Adrenal gland (tissue), 12 donors: ENCODE data around the gene RPL38. TPM values are rescaled to one million over a fixed set of nuclear protein-coding genes. Genes with fewer than 3 reads are reported as not detected.
"Not testable (repeated sequence)": the region's sequence is repeated elsewhere in the genome, so short reads cannot be mapped to it uniquely, and the experiment has no call there.

Experiments
- DNase-seq, 7 donors: peaks; one replicate each; pipeline ENCODE4 v3.0.0-alpha.2; 2019 to 2020
- H3K27ac ChIP-seq, 5 donors: fragments of 200-600 bp; sonication (generic) in 4 of 5; 1 replicate in 3 of 5; 2 replicates in 2 of 5; pipeline versions ENCODE4 v1.5.1 to v1.8.0; 2016 to 2020; ENCODE audit warnings: mild to moderate bottlenecking in 1 of 5
- H3K27me3 ChIP-seq: fragments of 200-600 bp; 2 replicates; pipeline ENCODE4 v1.8.0; 2021
- H3K36me3 ChIP-seq, 2 donors: fragments of 200-600 bp; replicated peaks in 1 of 2; 1 replicate in 1 of 2; 2 replicates in 1 of 2; pipeline versions ENCODE4 v1.5.1 to v1.8.0; 2018 to 2022
- H3K4me1 ChIP-seq, 2 donors: fragments of 200-600 bp; replicated peaks in 1 of 2; 1 replicate in 1 of 2; 2 replicates in 1 of 2; pipeline versions ENCODE4 v1.5.1 to v1.8.0; 2018 to 2021
- H3K4me3 ChIP-seq, 4 donors: fragments of 200-600 bp; sonication (generic) in 3 of 4; one replicate each; pipeline ENCODE4 v1.5.1; 2016 to 2018
- H3K9me3 ChIP-seq, 3 donors: fragments of 200-600 bp; sonication (generic) in 1 of 3; replicated peaks in 1 of 3; 1 replicate in 2 of 3; 2 replicates in 1 of 3; pipeline versions ENCODE4 v1.5.1 to v1.8.0; 2016 to 2021
- POLR2A ChIP-seq, 2 donors: fragments of 450-650 bp; IDR thresholded peaks; one replicate each; pipeline ENCODE4 v1.6.1; 2017; ENCODE audit warnings: antibody characterized with exemption in 2 of 2, mild to moderate bottlenecking in 2 of 2, moderate library complexity in 1 of 2
- WGBS, 4 donors: extraction: QIAGEN DNeasy Blood & Tissue Kit in 2 of 4; methylation state at CpG; one replicate each; pipeline versions ENCODE4 v1.1.5 to v1.1.7; 2013 to 2017; 5-methylcytosine and 5-hydroxymethylcytosine counted together
- intact Hi-C, 2 donors: fragments of 100-400 bp; cut with DNase I; formaldehyde crosslinking; loops; one replicate each; pipeline versions ENCODE4 v1.14.1 to v1.15.0; 2022 to 2023
- polyA plus RNA-seq, 3 donors: library from polyadenylated mRNA; stranded (reverse); fragments of 200-250 nt in 2 of 3; fragments of 350-450 nt in 1 of 3; fragmentation: Illumina TruSeq in 1 of 3; extraction: RNeasy Lipid Tissue Mini Kit (QIAGEN cat#74804) in 1 of 3; gene quantifications; one replicate each; pipeline ENCODE4 v1.2.3, GENCODE V29; 2013 to 2014
- total RNA-seq, 9 donors: library from RNA; depleted of rRNA in 4 of 9; stranded (reverse); fragments of >200 nt in 4 of 9; fragments of 120-200 nt in 1 of 9; fragmentation: NEBNext Ultra II Directional in 1 of 9; extraction: Animal tissue kit (Norgen Biotek cat#: 25700) in 1 of 9; gene quantifications; one replicate each; pipeline versions ENCODE4 v1.1.0 to v1.2.4, GENCODE V29; 2013 to 2023
- TF ChIP-seq, protein P1 (sequence below), 6 experiments: fragments of 450-650 bp in 4 of 6; fragments of 200-600 bp in 2 of 6; sonication (generic) in 1 of 6; IDR thresholded peaks; 1 replicate in 5 of 6; 2 replicates in 1 of 6; pipeline versions ENCODE4 v1.5.1 to v1.8.0; 2016 to 2021; ENCODE audit warnings: antibody characterized with exemption in 6 of 6, mild to moderate bottlenecking in 2 of 6, moderate library complexity in 1 of 6
- donor health status: healthy with polysubstance abuse.
- donor health status: Bipolar disorder and iron deficiency.
- donor health status: DM: yes; HTN: yes; CAD: no.
- donor health status: DM: no; HTN: no; CAD: no.
- donor health status: DM: no; HTN: no; CAD: no.
- donor health status: DM: yes; HTN: yes; CAD: no.

Gene RPL38
- total and polyA plus RNA-seq, 12 donors = 136 to 1,921 (median 789) TPM

DNA sequence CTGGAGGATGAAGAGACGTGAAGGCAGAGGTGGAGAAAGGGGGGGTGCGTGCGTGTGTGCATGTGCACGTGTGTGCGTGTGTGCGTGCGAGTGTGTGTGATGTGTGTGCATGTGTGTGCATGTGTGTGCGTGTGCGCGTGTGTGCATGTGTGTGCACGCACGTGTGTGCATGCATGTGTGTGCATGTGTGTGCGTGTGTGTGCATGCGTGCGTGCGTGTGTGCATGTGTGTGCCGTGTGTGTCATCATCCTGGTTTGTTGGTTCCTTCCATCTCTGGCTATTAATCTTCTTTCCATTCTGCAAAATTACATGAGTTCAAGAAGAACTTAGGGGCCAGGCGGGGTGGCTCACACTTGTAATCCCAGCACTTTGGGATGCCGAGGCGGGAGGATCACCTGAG, 17.0 kb upstream of the RPL38 start:
- no peak for DNase-seq
- H3K36me3 ChIP-seq = no peaks in the 10 kb centered on the region
- 83 to 91% (median 86%) methylated on average over 17 to 20 of the region's 20 CpGs for WGBS, 4 donors
- no peaks in the 10 kb centered on the region for H3K9me3 ChIP-seq
- no peak overlapping the region for H3K27ac ChIP-seq
- no peak for TF ChIP-seq POLR2A (IDR thresholded peaks at IDR 0.05)
- TF ChIP-seq, protein P1, sequence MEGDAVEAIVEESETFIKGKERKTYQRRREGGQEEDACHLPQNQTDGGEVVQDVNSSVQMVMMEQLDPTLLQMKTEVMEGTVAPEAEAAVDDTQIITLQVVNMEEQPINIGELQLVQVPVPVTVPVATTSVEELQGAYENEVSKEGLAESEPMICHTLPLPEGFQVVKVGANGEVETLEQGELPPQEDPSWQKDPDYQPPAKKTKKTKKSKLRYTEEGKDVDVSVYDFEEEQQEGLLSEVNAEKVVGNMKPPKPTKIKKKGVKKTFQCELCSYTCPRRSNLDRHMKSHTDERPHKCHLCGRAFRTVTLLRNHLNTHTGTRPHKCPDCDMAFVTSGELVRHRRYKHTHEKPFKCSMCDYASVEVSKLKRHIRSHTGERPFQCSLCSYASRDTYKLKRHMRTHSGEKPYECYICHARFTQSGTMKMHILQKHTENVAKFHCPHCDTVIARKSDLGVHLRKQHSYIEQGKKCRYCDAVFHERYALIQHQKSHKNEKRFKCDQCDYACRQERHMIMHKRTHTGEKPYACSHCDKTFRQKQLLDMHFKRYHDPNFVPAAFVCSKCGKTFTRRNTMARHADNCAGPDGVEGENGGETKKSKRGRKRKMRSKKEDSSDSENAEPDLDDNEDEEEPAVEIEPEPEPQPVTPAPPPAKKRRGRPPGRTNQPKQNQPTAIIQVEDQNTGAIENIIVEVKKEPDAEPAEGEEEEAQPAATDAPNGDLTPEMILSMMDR (IDR thresholded peaks at IDR 0.05) = no peak
- H3K4me1 ChIP-seq = no peaks in the 10 kb centered on the region
- intact Hi-C loops = no loop called here
- H3K4me3 ChIP-seq = no peak overlapping the region
- no peaks in the 10 kb centered on the region for H3K27me3 ChIP-seq

DNA sequence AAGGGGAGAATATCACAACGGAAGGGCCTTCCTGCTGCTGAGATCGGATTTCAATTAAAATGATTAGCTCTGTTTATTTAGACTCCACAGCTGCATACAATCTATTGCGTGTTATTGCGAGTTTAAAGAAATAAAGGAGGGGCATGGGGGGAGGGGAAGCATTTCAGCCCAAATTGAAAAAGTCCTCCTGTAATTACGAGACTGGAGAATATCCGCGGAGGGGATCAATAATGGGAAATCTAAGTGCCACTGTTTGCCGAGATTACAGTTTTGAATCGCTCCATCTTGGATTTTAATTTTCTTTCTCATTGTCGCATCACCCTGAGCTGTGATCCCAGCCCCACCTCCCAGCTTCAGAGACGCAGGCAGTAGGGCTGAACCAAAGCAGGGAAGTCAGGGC, 15.7 kb upstream of the RPL38 start:
- Histone ChIP-seq H3K9me3 (no peaks in the 10 kb centered on the region), H3K4me3 (no peak overlapping the region), H3K27ac (no peak overlapping the region), H3K4me1 (no peaks in the 10 kb centered on the region), H3K27me3 (no peaks in the 10 kb centered on the region), H3K36me3 (no peaks in the 10 kb centered on the region)
- 62 to 68% (median 65%) methylated on average over 11 of the region's 11 CpGs for WGBS, 4 donors
- TF ChIP-seq, protein P1 (IDR thresholded peaks at IDR 0.05) = no peak
- TF ChIP-seq POLR2A (IDR thresholded peaks at IDR 0.05) = no peak
- no peak for DNase-seq
- intact Hi-C loops = no loop called here

DNA sequence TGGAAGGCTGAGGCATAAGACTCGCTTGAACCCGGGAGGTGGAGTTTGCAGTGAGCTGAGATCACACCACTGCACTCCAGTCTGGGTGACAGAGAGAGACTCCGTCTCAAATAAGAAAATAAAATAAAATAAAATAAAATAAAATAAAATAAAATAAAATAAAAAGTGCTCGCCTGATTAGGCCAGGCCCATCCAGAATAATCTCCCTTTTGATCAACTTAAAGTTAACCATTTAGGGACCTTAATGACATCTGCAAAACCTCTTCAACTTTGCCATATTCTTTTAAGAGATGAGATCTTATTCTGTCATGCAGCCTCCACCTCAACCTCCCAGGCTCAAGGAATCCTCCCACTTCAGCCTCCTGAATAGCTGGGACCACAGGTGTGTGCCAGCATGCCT, 14.8 kb upstream of the RPL38 start:
- DNase-seq, intact Hi-C loops, H3K9me3 ChIP-seq, H3K27ac ChIP-seq, H3K27me3 ChIP-seq, H3K36me3 ChIP-seq, H3K4me1 ChIP-seq, H3K4me3 ChIP-seq: not testable (repeated sequence)
- 76 to 84% (median 80%) methylated on average over 4 of the region's 4 CpGs for WGBS, 4 donors

DNA sequence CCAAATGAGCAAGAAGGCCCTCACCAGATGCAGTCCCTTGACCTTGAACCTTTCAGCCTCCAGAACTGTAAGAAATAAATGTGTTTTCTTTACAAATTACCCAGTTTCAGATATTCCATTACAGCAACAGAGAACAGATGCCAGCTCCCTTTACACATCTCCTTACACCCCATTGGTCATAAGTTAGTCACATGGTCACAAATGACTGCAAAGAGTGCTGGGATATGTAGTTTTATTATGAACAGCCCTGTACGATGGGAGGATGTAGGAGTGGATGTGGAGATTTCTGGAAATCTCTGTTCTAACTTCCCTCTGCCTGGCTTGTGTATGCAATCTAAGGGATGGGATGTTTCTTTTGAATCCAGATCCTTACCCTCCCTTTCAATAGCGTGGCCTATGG, 13.3 kb upstream of the RPL38 start:
- WGBS, 4 donors = 44 to 48% (median 47%) methylated on average over 2 of the region's 2 CpGs
- DNase-seq = peak in 2 of 7 donors; percentile 16 to 44
- Histone ChIP-seq H3K4me3 (no peak overlapping the region), H3K4me1 (peaks cover 0 to 5% of the 10 kb centered on the region in 2 donors), H3K36me3 (no peaks in the 10 kb centered on the region), H3K27me3 (no peaks in the 10 kb centered on the region), H3K27ac (no peak overlapping the region), H3K9me3 (no peaks in the 10 kb centered on the region)
- intact Hi-C loops = no loop called here
- TF ChIP-seq, protein P1 (IDR thresholded peaks at IDR 0.05) = no peak
- no peak for TF ChIP-seq POLR2A (IDR thresholded peaks at IDR 0.05)

GRCh38 chr17:74190807-74191406, 12.6 kb upstream of the RPL38 start:
- Histone ChIP-seq H3K27me3 (no peaks in the 10 kb centered on the region), H3K9me3 (no peaks in the 10 kb centered on the region), H3K36me3 (no peaks in the 10 kb centered on the region), H3K4me1 (peaks cover 0 to 5% of the 10 kb centered on the region in 2 donors), H3K27ac (no peak overlapping the region), H3K4me3 (no peak overlapping the region)
- peak in 2 of 7 donors; percentile 23 to 37 for DNase-seq
- WGBS, 4 donors = 52 to 63% (median 56%) methylated on average over 6 of the region's 6 CpGs
- intact Hi-C loops = no loop called here
- TF ChIP-seq, protein P1 (IDR thresholded peaks at IDR 0.05) = no peak
- no peak for TF ChIP-seq POLR2A (IDR thresholded peaks at IDR 0.05)
